ENCODE results near the gene VGLL3. TPM values are rescaled to one million over a fixed set of nuclear protein-coding genes. Genes with fewer than 3 reads are reported as not detected.

The VGLL3 gene
- total and polyA plus RNA-seq, 2 experiments from 2014 or later = 1.4 to 7.3 TPM

DNA sequence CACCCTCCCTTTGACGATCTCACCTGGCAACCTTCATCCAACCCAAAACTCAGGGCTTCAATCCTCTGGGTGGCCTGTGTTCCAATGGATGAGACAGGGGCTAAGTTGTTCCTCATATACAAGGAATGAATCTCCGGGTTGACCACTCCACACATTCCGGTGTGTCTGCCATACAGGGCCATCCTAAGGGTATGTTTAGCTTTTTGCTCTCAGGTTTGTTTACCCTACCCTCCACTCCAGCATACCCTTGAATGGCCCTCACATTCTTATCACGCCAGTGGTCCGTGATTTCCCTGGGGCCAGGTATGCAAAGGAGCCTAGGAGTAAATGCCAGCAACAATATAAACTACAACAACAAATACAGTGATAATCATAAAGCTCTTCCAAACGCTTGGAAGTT, 45.7 kb upstream of the VGLL3 start:
- Histone ChIP-seq H3K4me1 (ENCODE audit: insufficient read depth) (no peaks in the 10 kb centered on the region), H4K20me1 (replicated peaks; ENCODE audit: insufficient read depth) (no peaks in the 10 kb centered on the region), H3F3A (replicated peaks; ENCODE audit: low read depth) (no peaks in the 10 kb centered on the region), H3K27ac (ENCODE audit: low read depth) (no peak overlapping the region), H2AFZ (no peak overlapping the region), H3K79me2 (replicated peaks; ENCODE audit: insufficient read depth) (no peaks in the 10 kb centered on the region), H3K36me3 (ENCODE audit: insufficient read depth) (no peaks in the 10 kb centered on the region), H3K27me3 (ENCODE audit: insufficient read depth) (no peaks in the 10 kb centered on the region), H3K9me2 (ENCODE audit: insufficient read depth) (peaks cover 33% of the 10 kb centered on the region), H3K4me2 (no peak overlapping the region), H3K4me3 (no peak overlapping the region)
- H3K9me3 Mint-ChIP-seq = no peaks in the 10 kb centered on the region
- no peak overlapping the region for H3K4me3 Mint-ChIP-seq
- TF ChIP-seq CREB1 (CRISPR knock-in tag; IDR thresholded peaks at IDR 0.05; ENCODE audit: low read depth) = no peak
- no peak for TF ChIP-seq EZH2phosphoT487 (IDR thresholded peaks at IDR 0.05; ENCODE audit: unreplicated experiment)
- TF ChIP-seq ZNF114 (CRISPR knock-in tag; IDR thresholded peaks at IDR 0.05) = no peak
- H3K27me3 Mint-ChIP-seq (ENCODE audit: insufficient read depth, low read depth, poor library complexity) = no peaks in the 10 kb centered on the region
- H3K4me1 Mint-ChIP-seq = no peaks in the 10 kb centered on the region
- H3K27ac Mint-ChIP-seq = no peak overlapping the region
- DNase-seq (ENCODE audit: low spot score) (no peak), ATAC-seq (no peak)
- no peaks in the 10 kb centered on the region for H3K36me3 Mint-ChIP-seq (ENCODE audit: low read depth)

- Mint-ChIP-seq H3K27me3 (ENCODE audit: insufficient read depth, low read depth, poor library complexity) (no peaks in the 10 kb centered on the region), H3K9me3 (no peaks in the 10 kb centered on the region), H3K4me1 (no peaks in the 10 kb centered on the region), H3K27ac (no peak overlapping the region), H3K4me3 (no peak overlapping the region), H3K36me3 (ENCODE audit: low read depth) (no peaks in the 10 kb centered on the region)
- Histone ChIP-seq H3K4me2 (no peak overlapping the region), H3K36me3 (ENCODE audit: insufficient read depth) (no peaks in the 10 kb centered on the region), H3K27me3 (ENCODE audit: insufficient read depth) (no peaks in the 10 kb centered on the region), H2AFZ (no peak overlapping the region), H4K20me1 (replicated peaks; ENCODE audit: insufficient read depth) (no peaks in the 10 kb centered on the region), H3K79me2 (replicated peaks; ENCODE audit: insufficient read depth) (no peaks in the 10 kb centered on the region), H3K27ac (ENCODE audit: low read depth) (no peak overlapping the region), H3F3A (replicated peaks; ENCODE audit: low read depth) (no peaks in the 10 kb centered on the region), H3K4me1 (ENCODE audit: insufficient read depth) (no peaks in the 10 kb centered on the region), H3K9me2 (ENCODE audit: insufficient read depth) (peaks cover 33% of the 10 kb centered on the region), H3K4me3 (no peak overlapping the region)
- DNase-seq (ENCODE audit: low spot score) (no peak), ATAC-seq (no peak)
- TF ChIP-seq ZNF114 (CRISPR knock-in tag; IDR thresholded peaks at IDR 0.05) (no peak), NANOG (IDR thresholded peaks at IDR 0.05; ENCODE audit: borderline replicate concordance) (no peak), EZH2 (IDR thresholded peaks at IDR 0.05; ENCODE audit: low read depth, unreplicated experiment) (no peak), EZH2phosphoT487 (IDR thresholded peaks at IDR 0.05; ENCODE audit: unreplicated experiment) (no peak), JUNB (IDR thresholded peaks at IDR 0.05; ENCODE audit: unreplicated experiment) (no peak), CREB1 (CRISPR knock-in tag; IDR thresholded peaks at IDR 0.05; ENCODE audit: low read depth) (no peak), ETS1 (IDR thresholded peaks at IDR 0.05) (no peak), STAT1 (IDR thresholded peaks at IDR 0.05; ENCODE audit: unreplicated experiment) (no peak)
- TF ChIP-seq, protein P1, sequence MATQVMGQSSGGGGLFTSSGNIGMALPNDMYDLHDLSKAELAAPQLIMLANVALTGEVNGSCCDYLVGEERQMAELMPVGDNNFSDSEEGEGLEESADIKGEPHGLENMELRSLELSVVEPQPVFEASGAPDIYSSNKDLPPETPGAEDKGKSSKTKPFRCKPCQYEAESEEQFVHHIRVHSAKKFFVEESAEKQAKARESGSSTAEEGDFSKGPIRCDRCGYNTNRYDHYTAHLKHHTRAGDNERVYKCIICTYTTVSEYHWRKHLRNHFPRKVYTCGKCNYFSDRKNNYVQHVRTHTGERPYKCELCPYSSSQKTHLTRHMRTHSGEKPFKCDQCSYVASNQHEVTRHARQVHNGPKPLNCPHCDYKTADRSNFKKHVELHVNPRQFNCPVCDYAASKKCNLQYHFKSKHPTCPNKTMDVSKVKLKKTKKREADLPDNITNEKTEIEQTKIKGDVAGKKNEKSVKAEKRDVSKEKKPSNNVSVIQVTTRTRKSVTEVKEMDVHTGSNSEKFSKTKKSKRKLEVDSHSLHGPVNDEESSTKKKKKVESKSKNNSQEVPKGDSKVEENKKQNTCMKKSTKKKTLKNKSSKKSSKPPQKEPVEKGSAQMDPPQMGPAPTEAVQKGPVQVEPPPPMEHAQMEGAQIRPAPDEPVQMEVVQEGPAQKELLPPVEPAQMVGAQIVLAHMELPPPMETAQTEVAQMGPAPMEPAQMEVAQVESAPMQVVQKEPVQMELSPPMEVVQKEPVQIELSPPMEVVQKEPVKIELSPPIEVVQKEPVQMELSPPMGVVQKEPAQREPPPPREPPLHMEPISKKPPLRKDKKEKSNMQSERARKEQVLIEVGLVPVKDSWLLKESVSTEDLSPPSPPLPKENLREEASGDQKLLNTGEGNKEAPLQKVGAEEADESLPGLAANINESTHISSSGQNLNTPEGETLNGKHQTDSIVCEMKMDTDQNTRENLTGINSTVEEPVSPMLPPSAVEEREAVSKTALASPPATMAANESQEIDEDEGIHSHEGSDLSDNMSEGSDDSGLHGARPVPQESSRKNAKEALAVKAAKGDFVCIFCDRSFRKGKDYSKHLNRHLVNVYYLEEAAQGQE (IDR thresholded peaks at IDR 0.05; ENCODE audit: unreplicated experiment) = no peak
- TF ChIP-seq, protein P2, sequence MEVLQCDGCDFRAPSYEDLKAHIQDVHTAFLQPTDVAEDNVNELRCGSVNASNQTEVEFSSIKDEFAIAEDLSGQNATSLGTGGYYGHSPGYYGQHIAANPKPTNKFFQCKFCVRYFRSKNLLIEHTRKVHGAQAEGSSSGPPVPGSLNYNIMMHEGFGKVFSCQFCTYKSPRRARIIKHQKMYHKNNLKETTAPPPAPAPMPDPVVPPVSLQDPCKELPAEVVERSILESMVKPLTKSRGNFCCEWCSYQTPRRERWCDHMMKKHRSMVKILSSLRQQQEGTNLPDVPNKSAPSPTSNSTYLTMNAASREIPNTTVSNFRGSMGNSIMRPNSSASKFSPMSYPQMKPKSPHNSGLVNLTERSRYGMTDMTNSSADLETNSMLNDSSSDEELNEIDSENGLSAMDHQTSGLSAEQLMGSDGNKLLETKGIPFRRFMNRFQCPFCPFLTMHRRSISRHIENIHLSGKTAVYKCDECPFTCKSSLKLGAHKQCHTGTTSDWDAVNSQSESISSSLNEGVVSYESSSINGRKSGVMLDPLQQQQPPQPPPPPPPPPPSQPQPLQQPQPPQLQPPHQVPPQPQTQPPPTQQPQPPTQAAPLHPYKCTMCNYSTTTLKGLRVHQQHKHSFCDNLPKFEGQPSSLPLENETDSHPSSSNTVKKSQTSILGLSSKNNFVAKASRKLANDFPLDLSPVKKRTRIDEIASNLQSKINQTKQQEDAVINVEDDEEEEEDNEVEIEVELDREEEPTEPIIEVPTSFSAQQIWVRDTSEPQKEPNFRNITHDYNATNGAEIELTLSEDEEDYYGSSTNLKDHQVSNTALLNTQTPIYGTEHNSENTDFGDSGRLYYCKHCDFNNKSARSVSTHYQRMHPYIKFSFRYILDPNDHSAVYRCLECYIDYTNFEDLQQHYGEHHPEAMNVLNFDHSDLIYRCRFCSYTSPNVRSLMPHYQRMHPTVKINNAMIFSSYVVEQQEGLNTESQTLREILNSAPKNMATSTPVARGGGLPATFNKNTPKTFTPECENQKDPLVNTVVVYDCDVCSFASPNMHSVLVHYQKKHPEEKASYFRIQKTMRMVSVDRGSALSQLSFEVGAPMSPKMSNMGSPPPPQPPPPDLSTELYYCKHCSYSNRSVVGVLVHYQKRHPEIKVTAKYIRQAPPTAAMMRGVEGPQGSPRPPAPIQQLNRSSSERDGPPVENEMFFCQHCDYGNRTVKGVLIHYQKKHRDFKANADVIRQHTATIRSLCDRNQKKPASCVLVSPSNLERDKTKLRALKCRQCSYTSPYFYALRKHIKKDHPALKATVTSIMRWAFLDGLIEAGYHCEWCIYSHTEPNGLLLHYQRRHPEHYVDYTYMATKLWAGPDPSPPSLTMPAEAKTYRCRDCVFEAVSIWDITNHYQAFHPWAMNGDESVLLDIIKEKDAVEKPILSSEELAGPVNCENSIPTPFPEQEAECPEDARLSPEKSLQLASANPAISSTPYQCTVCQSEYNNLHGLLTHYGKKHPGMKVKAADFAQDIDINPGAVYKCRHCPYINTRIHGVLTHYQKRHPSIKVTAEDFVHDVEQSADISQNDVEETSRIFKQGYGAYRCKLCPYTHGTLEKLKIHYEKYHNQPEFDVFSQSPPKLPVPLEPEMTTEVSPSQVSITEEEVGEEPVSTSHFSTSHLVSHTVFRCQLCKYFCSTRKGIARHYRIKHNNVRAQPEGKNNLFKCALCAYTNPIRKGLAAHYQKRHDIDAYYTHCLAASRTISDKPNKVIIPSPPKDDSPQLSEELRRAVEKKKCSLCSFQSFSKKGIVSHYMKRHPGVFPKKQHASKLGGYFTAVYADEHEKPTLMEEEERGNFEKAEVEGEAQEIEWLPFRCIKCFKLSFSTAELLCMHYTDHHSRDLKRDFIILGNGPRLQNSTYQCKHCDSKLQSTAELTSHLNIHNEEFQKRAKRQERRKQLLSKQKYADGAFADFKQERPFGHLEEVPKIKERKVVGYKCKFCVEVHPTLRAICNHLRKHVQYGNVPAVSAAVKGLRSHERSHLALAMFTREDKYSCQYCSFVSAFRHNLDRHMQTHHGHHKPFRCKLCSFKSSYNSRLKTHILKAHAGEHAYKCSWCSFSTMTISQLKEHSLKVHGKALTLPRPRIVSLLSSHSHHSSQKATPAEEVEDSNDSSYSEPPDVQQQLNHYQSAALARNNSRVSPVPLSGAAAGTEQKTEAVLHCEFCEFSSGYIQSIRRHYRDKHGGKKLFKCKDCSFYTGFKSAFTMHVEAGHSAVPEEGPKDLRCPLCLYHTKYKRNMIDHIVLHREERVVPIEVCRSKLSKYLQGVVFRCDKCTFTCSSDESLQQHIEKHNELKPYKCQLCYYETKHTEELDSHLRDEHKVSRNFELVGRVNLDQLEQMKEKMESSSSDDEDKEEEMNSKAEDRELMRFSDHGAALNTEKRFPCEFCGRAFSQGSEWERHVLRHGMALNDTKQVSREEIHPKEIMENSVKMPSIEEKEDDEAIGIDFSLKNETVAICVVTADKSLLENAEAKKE (CRISPR knock-in tag; IDR thresholded peaks at IDR 0.05) = no peak
Observed at GRCh38 chr3:87035339-87035738, 44.4 kb upstream of the VGLL3 start.

Data from GM23338 (cell line).